Aorta (tissue), 5 donors: ENCODE measurements around the gene MELK. TPM values are rescaled to one million over a fixed set of nuclear protein-coding genes. Genes with fewer than 3 reads are reported as not detected.
"Not testable (repeated sequence)": the region's sequence is repeated elsewhere in the genome, so short reads cannot be mapped to it uniquely, and the experiment has no call there.

Source experiments
- ATAC-seq: fragments of 200-7000 bp; cut with Tn5 transposase; one replicate; pipeline ENCODE4 v1.9.1; 2022; ENCODE audit warnings: moderate library complexity; ENCODE audit not compliant: low FRiP score
- DNase-seq, 2 donors: peaks; one replicate each; pipeline ENCODE4 v3.0.0-alpha.2; 2020
- H3K27ac ChIP-seq, 2 donors: one replicate each; pipeline ENCODE4 v1.5.1; 2013; ENCODE audit warnings: low read length in 2 of 2, mild to moderate bottlenecking in 2 of 2, moderate library complexity in 2 of 2, control low read depth in 1 of 2, inconsistent platforms in 1 of 2, low read depth in 1 of 2
- H3K27me3 ChIP-seq, 2 donors: one replicate each; pipeline ENCODE4 v1.6.1; 2013; ENCODE audit warnings: control low read depth in 1 of 2, low read length in 1 of 2, mild to moderate bottlenecking in 1 of 2, moderate library complexity in 1 of 2; ENCODE audit not compliant: insufficient read depth in 2 of 2, control insufficient read depth in 1 of 2
- H3K36me3 ChIP-seq, 2 donors: one replicate each; pipeline ENCODE4 v1.6.1; 2013; ENCODE audit warnings: control low read depth in 1 of 2, low read length in 1 of 2, mild to moderate bottlenecking in 1 of 2; ENCODE audit not compliant: insufficient read depth in 2 of 2, control insufficient read depth in 1 of 2
- H3K4me1 ChIP-seq, 2 donors: one replicate each; pipeline ENCODE4 v1.6.1; 2013; ENCODE audit warnings: low read length in 2 of 2, control low read depth in 1 of 2, mild to moderate bottlenecking in 1 of 2, moderate library complexity in 1 of 2; ENCODE audit not compliant: insufficient read depth in 2 of 2, control insufficient read depth in 1 of 2
- H3K4me3 ChIP-seq, 2 donors: one replicate each; pipeline ENCODE4 v1.5.1; 2013; ENCODE audit warnings: low read length in 2 of 2, control low read depth in 1 of 2, mild to moderate bottlenecking in 1 of 2
- H3K9me3 ChIP-seq: one replicate; pipeline ENCODE4 v1.6.1; 2013; ENCODE audit warnings: mild to moderate bottlenecking, low read length; ENCODE audit not compliant: control insufficient read depth
- WGBS, 2 donors: extraction: QIAGEN DNeasy Blood & Tissue Kit; methylation state at CpG; one replicate each; pipeline ENCODE4 v1.1.7; 2013; 5-methylcytosine and 5-hydroxymethylcytosine counted together
- intact Hi-C, 2 donors: fragments of 100-400 bp; cut with DNase I; formaldehyde crosslinking; loops; one replicate each; pipeline versions ENCODE4 v1.14.2 to v1.15.0; 2022
- polyA plus RNA-seq, 2 donors: library from polyadenylated mRNA; stranded (reverse); fragments of 200-250 nt; gene quantifications; one replicate each; pipeline ENCODE4 v1.2.3, GENCODE V29; 2013
- total RNA-seq, 2 donors: library from RNA; stranded (reverse); fragmentation: NEBNext Ultra II Directional; extraction: Animal tissue kit (Norgen Biotek cat#: 25700); gene quantifications; one replicate each; pipeline ENCODE4 v1.2.1, GENCODE V29; 2021
- donor health status: healthy with polysubstance abuse.
- donor health status: Bipolar disorder and iron deficiency.
- donor health status: DM: no; HTN: no; CAD: no.
- donor health status: DM: no; HTN: no; CAD: no.
- donor health status: DM: yes; HTN: yes; CAD: no.

The MELK gene
- total and polyA plus RNA-seq, 4 donors, result 0.39 to 1.4 (median 1.1) TPM; not detected in 1

DNA sequence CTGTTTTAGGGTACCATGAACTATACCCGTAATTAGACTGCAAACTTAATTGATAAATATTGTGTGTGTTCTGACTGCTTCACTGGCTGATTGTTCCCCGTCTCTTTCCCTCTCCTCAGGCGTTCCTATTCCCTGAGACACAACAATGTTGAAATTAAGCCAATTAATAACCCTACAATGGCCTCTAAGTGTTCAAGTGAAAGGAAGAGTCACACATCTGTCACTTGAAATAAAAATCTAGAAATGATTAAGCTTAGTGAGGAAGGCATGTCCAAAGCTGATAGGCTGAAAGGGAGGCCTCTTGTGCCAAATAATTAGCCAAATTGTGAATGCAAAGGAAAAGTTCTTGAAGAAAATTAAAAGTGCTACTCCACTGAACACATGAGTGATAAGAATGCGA is 4.0 kb upstream of the MELK start:
- ATAC-seq, H3K9me3 ChIP-seq, H3K36me3 ChIP-seq, H3K27ac ChIP-seq, DNase-seq, H3K4me1 ChIP-seq, intact Hi-C loops, H3K27me3 ChIP-seq, H3K4me3 ChIP-seq: not testable (repeated sequence)
- 92 to 96% methylated on average over 4 of the region's 4 CpGs for WGBS, 2 donors

DNA sequence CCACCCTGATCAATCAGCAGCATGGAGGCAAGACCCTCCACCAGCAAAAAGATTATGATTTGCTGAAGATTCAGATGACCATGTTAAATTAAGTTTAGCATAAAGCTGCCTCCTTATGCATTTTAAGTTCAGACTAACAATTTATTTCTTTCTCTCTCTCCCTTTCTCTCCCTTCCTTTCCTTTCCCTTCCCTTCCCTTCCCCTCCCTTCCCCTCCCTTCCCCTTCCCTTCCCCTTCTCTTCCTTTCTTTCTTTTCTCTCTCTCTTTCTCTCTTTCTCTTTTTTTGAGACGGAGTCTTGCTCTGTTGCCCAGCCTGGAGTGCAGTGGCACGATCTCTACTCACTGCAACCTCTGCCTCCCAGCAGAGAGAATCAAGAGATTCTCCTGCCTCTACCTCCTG is 1.4 kb upstream of the MELK start:
- WGBS, 2 donors, result 89 to 96% methylated on average over 2 of the region's 2 CpGs

DNA sequence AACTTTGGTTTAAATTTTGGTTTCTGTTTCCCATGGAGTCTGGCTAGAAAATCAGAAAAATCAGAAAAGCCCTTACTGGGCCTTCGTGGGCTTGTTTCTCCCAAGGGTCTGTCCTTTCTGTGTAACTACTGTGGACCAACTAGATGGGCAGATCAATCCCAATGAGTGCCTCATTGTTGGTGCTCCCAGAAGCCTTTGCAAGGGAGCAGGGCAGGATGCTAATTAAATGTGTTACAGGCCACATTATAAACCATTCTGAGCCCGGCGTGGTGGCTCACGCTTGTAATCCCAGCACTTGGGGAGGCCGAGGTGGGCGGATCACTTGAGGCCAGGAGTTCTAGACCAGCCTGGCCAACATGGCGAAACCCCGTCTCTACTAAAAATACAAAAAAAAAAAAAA is 1.4 kb downstream of the MELK start:
- H3K9me3 ChIP-seq, H3K4me3 ChIP-seq, H3K4me1 ChIP-seq, H3K27me3 ChIP-seq, H3K27ac ChIP-seq, ATAC-seq, DNase-seq, H3K36me3 ChIP-seq, intact Hi-C loops: not testable (repeated sequence)
- 86 to 89% methylated on average over 8 of the region's 8 CpGs for WGBS, 2 donors

More for the DNA sequence above, 1.4 kb upstream of the MELK start:
- H3K4me1 ChIP-seq, result no peaks in the 10 kb centered on the region
- no peak overlapping the region for H3K27ac ChIP-seq
- DNase-seq, result no peak
- no peaks in the 10 kb centered on the region for H3K27me3 ChIP-seq
- no peak overlapping the region for H3K4me3 ChIP-seq
- intact Hi-C loops, result no loop called here
- H3K36me3 ChIP-seq, result no peaks in the 10 kb centered on the region
- ATAC-seq, result no peak
- no peaks in the 10 kb centered on the region for H3K9me3 ChIP-seq

DNA sequence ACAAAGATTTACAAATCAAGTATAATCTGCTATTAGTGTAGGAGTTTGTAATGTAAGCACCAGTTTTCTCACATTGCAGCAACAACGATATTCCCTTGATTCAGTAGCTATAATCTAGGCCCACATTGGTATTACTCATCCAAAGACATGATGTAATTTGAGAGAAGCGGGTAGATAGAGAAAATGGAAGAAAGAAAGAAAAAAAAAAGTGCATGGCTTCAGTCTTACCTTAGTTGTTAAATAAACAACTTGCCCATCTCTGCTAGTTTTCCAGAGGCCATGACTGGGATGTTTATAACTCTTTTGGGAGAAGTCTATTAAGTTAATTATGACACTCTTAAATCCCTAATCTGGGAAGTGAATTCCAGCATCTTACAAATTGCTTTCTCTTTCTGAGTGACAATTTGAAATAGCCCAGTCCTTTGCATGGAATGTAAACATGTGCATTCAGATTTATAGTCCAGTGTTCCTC is 2.8 kb downstream of the MELK start:
- intact Hi-C loops, result no loop called here
- WGBS, 2 donors, result 49 to 53% methylated on average over 2 of the region's 2 CpGs
- H3K4me3 ChIP-seq, result no peak overlapping the region
- no peak for ATAC-seq
- H3K4me1 ChIP-seq, result no peaks in the 10 kb centered on the region
- no peaks in the 10 kb centered on the region for H3K36me3 ChIP-seq
- no peaks in the 10 kb centered on the region for H3K27me3 ChIP-seq
- no peak overlapping the region for H3K27ac ChIP-seq
- no peaks in the 10 kb centered on the region for H3K9me3 ChIP-seq
- DNase-seq, result no peak

DNA sequence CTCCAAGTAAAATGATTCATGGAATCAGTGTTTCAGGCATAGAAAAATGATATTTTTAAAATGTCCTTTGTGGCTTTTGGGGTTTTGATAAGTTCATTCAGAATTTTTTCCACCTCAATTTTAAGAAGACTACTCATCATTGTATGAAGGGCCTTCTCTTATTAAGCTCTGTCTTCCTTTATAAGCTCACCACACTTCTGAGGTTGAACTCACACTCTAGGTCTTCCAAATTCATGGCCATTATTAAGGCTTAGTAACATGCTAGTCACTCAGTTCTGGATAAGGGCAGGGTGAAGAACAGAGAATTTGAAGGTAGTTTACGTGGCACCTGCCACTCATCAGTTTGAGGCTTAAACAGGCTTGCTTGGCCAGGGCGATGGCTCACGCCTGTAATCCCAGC is 4.2 kb downstream of the MELK start:
- intact Hi-C loops, result no loop called here
- H3K27ac ChIP-seq, result no peak overlapping the region

DNA sequence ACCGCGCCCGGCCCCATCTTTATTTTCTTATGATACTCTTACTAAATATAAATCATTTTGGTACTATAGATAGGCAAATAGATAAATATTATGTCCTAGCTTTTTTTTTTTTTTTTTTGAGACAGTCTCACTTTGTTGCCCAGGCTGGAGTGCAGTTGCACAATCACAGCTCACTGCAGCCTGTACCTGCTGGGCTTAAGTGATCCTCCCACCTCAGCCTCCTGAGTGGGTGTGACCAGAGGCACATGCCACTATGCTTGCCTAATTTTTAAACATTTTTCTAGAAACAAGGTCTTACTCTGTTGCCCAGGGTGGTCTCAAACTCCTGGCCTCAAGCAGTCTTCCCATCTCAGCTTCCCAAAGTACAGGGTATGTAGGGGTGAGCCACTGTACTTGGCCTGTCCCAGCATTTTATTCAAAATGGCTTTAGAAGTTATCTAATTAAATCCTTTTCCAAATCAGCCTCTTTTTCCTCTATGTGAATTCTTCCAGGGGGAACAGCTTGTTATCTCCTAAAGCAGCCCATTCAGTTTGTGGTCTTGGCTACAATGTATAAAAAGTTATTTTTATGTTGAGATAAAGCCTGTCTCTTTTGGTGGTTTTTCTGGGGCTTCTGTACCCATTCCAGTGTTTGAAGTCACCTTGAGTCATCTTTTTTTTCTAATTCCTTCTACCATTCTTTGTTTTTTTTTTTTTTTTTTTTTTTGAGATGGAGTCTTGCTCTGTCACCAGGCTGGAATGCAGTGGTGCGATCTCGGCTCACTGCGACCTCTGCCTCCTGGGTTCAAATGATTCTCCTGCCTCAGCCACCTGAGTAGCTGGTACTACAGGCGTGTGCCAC is 12.1 kb downstream of the MELK start:
- H3K27me3 ChIP-seq, result no peaks in the 10 kb centered on the region
- no peaks in the 10 kb centered on the region for H3K9me3 ChIP-seq
- WGBS, 2 donors, result 89 to 92% methylated on average over 7 of the region's 7 CpGs
- no peak overlapping the region for H3K27ac ChIP-seq
- H3K4me1 ChIP-seq, result no peaks in the 10 kb centered on the region
- ATAC-seq, result no peak
- intact Hi-C loops, result no loop called here
- H3K4me3 ChIP-seq, result no peak overlapping the region
- DNase-seq, result no peak
- no peaks in the 10 kb centered on the region for H3K36me3 ChIP-seq

More for the DNA sequence above, 4.2 kb downstream of the MELK start:
- H3K4me3 ChIP-seq, result no peak overlapping the region
- H3K27me3 ChIP-seq, result no peaks in the 10 kb centered on the region
- ATAC-seq (no peak), DNase-seq (no peak)
- H3K4me1 ChIP-seq, result no peaks in the 10 kb centered on the region
- H3K36me3 ChIP-seq, result no peaks in the 10 kb centered on the region
- WGBS, 2 donors, result 89 to 94% methylated on average over 3 of the region's 3 CpGs
- H3K9me3 ChIP-seq, result no peaks in the 10 kb centered on the region

DNA sequence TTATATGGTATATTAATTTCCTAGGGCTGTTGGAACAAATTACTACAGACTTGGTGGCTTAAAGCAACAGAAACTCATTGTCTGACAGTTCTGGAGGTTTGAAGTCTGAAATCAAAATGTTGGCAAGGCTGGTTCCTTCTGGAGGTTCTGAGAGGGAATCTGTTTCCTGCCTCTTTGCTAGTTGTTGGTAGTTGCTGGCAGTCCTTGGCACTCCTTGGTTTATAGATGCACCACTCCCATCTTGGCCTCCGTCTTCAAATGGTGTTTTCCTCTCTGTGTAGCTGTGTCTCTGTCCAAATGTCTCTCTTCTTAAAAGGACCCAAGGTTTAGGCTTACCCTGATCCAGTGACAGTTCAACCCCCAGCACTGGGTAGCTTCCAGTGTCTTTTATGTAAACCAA is 17.5 kb downstream of the MELK start:
- DNase-seq (no peak), ATAC-seq (no peak)
- no peaks in the 10 kb centered on the region for H3K4me1 ChIP-seq
- no peak overlapping the region for H3K27ac ChIP-seq
- H3K9me3 ChIP-seq, result no peaks in the 10 kb centered on the region
- no peak overlapping the region for H3K4me3 ChIP-seq
- H3K27me3 ChIP-seq, result no peaks in the 10 kb centered on the region
- no peaks in the 10 kb centered on the region for H3K36me3 ChIP-seq
- 93 to 96% methylated on average over 1 of the region's 1 CpG for WGBS, 2 donors
- intact Hi-C loops, result no loop called here

DNA sequence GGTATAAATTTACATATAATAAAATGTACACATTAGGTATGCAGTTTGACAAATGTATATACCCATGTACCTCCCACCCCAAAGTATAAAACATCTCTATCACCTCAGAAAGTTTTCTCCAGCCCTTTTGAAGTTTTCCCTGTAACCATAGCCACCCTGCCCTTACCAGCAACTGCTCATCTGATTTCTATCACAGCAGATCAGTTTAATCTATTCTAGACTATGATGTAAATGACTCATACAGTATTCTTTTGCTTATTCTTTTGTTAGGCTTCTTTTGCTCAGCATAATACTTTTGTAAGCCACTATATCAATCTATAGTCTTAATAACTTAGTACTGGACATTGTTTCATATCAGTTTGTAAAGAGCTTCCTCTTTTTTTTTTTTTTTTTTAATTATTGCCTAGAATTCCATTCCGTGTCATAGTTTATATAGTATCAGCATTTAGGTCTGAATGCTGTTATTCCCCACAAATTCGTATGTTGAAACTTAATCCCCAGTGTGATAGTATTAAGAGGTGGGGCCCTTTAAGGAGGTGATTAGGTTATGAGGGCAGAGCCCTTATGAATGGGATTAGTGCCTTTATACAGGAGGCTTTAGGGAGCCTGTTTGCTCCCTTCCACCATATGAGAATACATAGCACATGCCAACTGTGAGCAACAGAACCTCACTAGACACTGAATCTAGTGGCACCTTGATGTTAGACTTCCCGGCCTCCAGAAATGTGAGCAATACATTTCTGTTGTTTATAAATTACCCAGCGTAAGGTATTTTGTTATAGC is 20.3 kb downstream of the MELK start:
- intact Hi-C loops, result no loop called here
- Histone ChIP-seq H3K9me3 (no peaks in the 10 kb centered on the region), H3K36me3 (no peaks in the 10 kb centered on the region), H3K4me1 (no peaks in the 10 kb centered on the region), H3K27me3 (no peaks in the 10 kb centered on the region), H3K4me3 (no peak overlapping the region), H3K27ac (no peak overlapping the region)
- ATAC-seq (no peak), DNase-seq (no peak)
- 94 to 96% methylated on average over 4 of the region's 4 CpGs for WGBS, 2 donors
